H7 (cell line): ENCODE results near the gene SCLY. TPM values are rescaled to one million over a fixed set of nuclear protein-coding genes. Genes with fewer than 3 reads are reported as not detected.
A peak's percentile ranks its signal among the peaks of the same experiment; 100 is the strongest.

ENCODE experiments used
- DNase-seq: peaks from one replicate; pipeline ENCODE4 v3.0.0; 2012
- H3K27me3 ChIP-seq: 2 replicates; pipeline ENCODE4 v1.6.0; 2011; ENCODE audit warnings: mild to moderate bottlenecking, low read length; ENCODE audit not compliant: control insufficient read depth, insufficient read depth
- H3K36me3 ChIP-seq: replicated peaks from 2 replicates; pipeline ENCODE4 v1.5.1; 2011; ENCODE audit warnings: low read length; ENCODE audit not compliant: control insufficient read depth, insufficient read depth
- H3K4me3 ChIP-seq: 2 replicates; pipeline ENCODE4 v1.5.1; 2011; ENCODE audit warnings: low read depth, mild to moderate bottlenecking, control low read depth, low read length, moderate library complexity; ENCODE audit not compliant: insufficient read depth
- total RNA-seq: library from RNA; depleted of rRNA; stranded (reverse); fragments of >200 nt; shearing (Covaris generic); gene quantifications from 2 replicates; pipeline ENCODE4 v1.2.3, GENCODE V29; 2014

Gene SCLY
- total RNA-seq, 1 experiment from 2014 or later = 53.0 TPM

- Histone ChIP-seq H3K36me3 (no peaks in the 10 kb centered on the region; the same call in 1 of the 2 replicates), H3K4me3 (no peak overlapping the region), H3K27me3 (no peaks in the 10 kb centered on the region)
- peak; percentile 63 for DNase-seq
These were observed 32.7 kb downstream of the SCLY start for GRCh38 chr2:238093181-238094140.

- Histone ChIP-seq H3K4me3 (no peak overlapping the region), H3K27me3 (no peaks in the 10 kb centered on the region), H3K36me3 (no peaks in the 10 kb centered on the region; the same call in 1 of the 2 replicates)
- peak; percentile 39 for DNase-seq
These were observed 33.7 kb downstream of the SCLY start for GRCh38 chr2:238094438-238095022.

DNA sequence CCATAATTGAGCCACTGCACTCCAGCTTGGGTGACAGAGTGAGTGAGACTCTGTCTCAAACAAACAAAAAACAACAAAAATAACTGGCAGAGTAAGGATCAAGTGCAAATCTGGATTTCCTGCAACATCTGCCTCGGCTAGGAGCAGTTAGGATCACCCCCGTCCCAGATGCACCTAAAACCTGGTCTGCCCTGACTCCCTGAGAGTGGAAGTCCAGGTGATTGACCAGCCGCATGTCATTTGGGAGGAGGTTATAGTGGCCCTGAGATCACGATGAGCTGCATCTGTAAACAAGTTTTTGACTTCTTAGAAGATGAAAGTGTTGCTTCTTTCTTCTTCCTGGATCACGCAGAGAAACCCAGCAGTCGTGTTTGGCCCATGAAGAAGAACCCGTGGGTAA lies 34.3 kb downstream of the SCLY start:
- no peaks in the 10 kb centered on the region; the same call in 1 of the 2 replicates for H3K36me3 ChIP-seq

GRCh38 chr2:238096311-238097011 lies 35.7 kb downstream of the SCLY start:
- Histone ChIP-seq H3K4me3 (no peak overlapping the region), H3K36me3 (no peaks in the 10 kb centered on the region; the same call in 1 of the 2 replicates), H3K27me3 (no peaks in the 10 kb centered on the region)
- DNase-seq = peak; percentile 81

More for the DNA sequence above, 34.3 kb downstream of the SCLY start:
- no peak overlapping the region for H3K4me3 ChIP-seq
- no peak for DNase-seq
- H3K27me3 ChIP-seq = no peaks in the 10 kb centered on the region

DNA sequence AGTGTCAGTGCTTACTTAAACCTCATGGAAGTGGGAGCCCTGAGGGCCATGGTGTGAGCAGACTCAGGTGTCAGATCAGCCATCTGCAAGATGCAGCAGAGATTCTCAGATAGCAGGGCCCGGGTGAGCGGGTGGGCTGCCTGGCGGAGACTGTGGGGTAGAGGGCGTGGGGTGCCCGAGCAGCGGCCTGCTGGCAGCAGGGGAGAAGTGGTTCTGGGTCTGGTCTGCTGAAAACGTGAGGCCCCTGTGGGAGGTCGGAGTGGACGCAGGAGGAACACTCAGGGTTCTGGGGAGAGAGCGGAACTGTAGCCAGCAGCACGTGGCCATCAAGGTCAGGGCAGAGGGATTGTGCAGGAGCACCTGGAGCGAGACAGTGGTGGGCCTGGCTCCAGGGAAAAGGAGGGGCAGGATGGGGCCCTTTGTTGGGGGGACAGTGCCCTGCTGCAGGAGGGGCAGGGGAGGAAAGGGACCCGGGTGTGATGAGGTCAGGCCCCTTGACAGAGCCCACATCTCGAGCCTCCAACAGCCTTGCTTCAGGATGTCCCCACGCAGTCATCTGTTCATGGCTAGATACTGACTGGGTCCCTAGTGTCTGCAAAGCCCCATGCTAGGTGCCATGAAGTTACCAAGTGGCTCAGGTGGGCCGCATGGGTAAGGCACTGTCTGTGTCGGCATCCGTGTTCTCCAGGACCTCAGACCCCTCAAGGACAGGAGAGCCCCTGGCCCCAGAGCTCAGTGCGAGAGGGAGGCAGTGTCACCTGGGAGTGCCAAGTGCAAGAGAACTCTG lies 36.6 kb downstream of the SCLY start:
- Histone ChIP-seq H3K36me3 (no peaks in the 10 kb centered on the region; the same call in 1 of the 2 replicates), H3K27me3 (no peaks in the 10 kb centered on the region), H3K4me3 (no peak overlapping the region)
- DNase-seq = peak; percentile 67

GRCh38 chr2:238097988-238098871 lies 37.4 kb downstream of the SCLY start:
- H3K4me3 ChIP-seq = no peak overlapping the region
- no peaks in the 10 kb centered on the region for H3K27me3 ChIP-seq
- no peaks in the 10 kb centered on the region; the same call in 1 of the 2 replicates for H3K36me3 ChIP-seq
- peak; percentile 97 for DNase-seq

GRCh38 chr2:238098901-238099713 lies 38.3 kb downstream of the SCLY start:
- DNase-seq = peak; percentile 39
- no peaks in the 10 kb centered on the region; the same call in 1 of the 2 replicates for H3K36me3 ChIP-seq
- H3K4me3 ChIP-seq = no peak overlapping the region
- H3K27me3 ChIP-seq = no peaks in the 10 kb centered on the region

GRCh38 chr2:238099714-238100048 lies 38.9 kb downstream of the SCLY start:
- H3K36me3 ChIP-seq = no peaks in the 10 kb centered on the region
- no peak for DNase-seq

GRCh38 chr2:238100049-238100820 lies 39.4 kb downstream of the SCLY start, which contains the start of gene ESPNL:
ESPNL (plus strand) TSS chr2:238100340; CDS start chr2:238100420, 80 bp downstream.
- DNase-seq = peak; percentile 73
- Histone ChIP-seq H3K27me3 (no peaks in the 10 kb centered on the region), H3K36me3 (no peaks in the 10 kb centered on the region), H3K4me3 (no peak within 1 kb of the TSS)

More at GRCh38 chr2:238099714-238100048, 38.9 kb downstream of the SCLY start:
- Histone ChIP-seq H3K4me3 (no peak overlapping the region), H3K27me3 (no peaks in the 10 kb centered on the region)

GRCh38 chr2:238100821-238101771 lies 40.3 kb downstream of the SCLY start:
- Histone ChIP-seq H3K27me3 (no peaks in the 10 kb centered on the region), H3K4me3 (no peak overlapping the region), H3K36me3 (no peaks in the 10 kb centered on the region)
- DNase-seq = peak; percentile 65
